ENCODE measurements around the gene PLEKHA5. TPM values are rescaled to one million over a fixed set of nuclear protein-coding genes. Genes with fewer than 3 reads are reported as not detected.

The PLEKHA5 gene
- total RNA-seq, 2 experiments from 2014 or later: 6.7 to 8.9 TPM

DNA sequence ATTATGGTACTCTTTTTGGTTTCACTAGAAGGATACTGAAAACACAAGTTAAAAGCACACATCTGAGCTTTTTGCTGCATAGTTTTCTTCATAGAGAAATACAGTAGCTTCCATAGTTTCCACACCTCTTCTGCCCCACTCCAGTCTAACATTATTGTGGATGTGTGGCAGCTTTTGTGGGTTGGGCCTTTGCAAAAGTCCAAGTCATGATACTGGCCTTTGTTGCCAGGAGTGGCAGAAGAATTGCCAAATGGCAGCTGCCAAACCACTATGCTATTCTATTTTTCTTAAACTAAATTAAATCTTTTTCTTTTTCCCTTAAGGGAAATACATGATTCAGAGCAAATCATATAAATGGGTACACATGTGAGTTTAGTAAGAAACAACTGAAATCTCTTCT, 114.8 kb downstream of the PLEKHA5 start:
- CTCF ChIA-PET: no interaction called here
- no peak for DNase-seq
- ATAC-seq: no peak
- Mint-ChIP-seq H3K4me1 (no peaks in the 10 kb centered on the region), H3K27ac (no peak overlapping the region), H3K4me3 (no peak overlapping the region), H3K9me3 (ENCODE audit: low read depth) (no peaks in the 10 kb centered on the region), H3K36me3 (no peaks in the 10 kb centered on the region), H3K27me3 (no peaks in the 10 kb centered on the region)

DNA sequence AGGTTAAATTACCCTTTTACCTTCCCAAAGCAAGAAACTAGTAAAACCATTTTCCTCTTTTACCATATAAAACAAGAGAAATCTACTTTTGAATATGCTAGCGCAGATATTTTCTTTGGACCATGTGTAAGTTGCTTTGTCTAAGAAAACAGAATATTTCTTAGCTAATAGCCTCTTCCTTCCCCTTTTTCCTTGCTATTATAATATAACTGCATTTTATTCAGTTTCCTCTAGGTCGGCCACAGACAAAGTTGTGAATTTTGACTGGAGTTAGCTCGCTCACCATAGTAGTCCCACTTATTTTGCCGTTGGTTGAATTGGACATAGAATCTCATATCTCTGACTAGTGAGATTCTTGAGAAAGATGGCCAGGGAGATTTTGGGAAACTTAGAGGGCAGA, 115.6 kb downstream of the PLEKHA5 start:
- ATAC-seq: no peak
- Mint-ChIP-seq H3K27me3 (no peaks in the 10 kb centered on the region), H3K4me3 (no peak overlapping the region), H3K4me1 (no peaks in the 10 kb centered on the region), H3K27ac (no peak overlapping the region), H3K9me3 (ENCODE audit: low read depth) (no peaks in the 10 kb centered on the region), H3K36me3 (no peaks in the 10 kb centered on the region)
- DNase-seq: no peak
- CTCF ChIA-PET: interaction anchor here (0.7 kb wide), 1 partner anchor 21 kb away, joined by 6 read pairs; no protein-coding TSS in a partner anchor

DNA sequence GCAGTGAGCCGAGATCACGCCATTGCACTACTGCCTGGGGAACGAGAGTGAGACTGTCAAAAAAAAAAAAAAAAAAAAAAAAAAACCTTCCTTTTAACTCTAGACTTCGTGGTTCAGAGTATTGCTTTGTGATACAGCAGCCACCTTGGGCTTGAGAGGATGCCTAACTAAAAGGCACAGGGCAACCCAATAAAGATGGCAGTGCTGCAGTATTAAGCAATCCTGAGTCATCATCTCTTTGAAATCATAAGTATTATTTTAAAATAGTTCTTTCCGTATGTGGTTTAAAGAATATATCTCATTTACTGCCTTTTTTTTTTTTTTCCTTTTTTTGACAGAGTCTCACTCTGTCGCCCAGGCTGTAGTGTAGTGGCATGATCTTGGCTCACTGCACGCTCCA, 116.1 kb downstream of the PLEKHA5 start:
- DNase-seq (no peak), ATAC-seq (no peak)
- Mint-ChIP-seq H3K36me3 (no peaks in the 10 kb centered on the region), H3K27ac (no peak overlapping the region), H3K9me3 (ENCODE audit: low read depth) (no peaks in the 10 kb centered on the region), H3K27me3 (no peaks in the 10 kb centered on the region), H3K4me1 (no peaks in the 10 kb centered on the region), H3K4me3 (no peak overlapping the region)
- CTCF ChIA-PET: interaction anchor here (0.7 kb wide), 1 partner anchor 20 kb away, joined by 6 read pairs; no protein-coding TSS in a partner anchor

- Mint-ChIP-seq H3K4me3 (no peak overlapping the region), H3K27me3 (no peaks in the 10 kb centered on the region), H3K9me3 (ENCODE audit: low read depth) (no peaks in the 10 kb centered on the region), H3K4me1 (no peaks in the 10 kb centered on the region), H3K36me3 (no peaks in the 10 kb centered on the region), H3K27ac (no peak overlapping the region)
- CTCF ChIA-PET: no interaction called here
- ATAC-seq: no peak
- no peak for DNase-seq
Measured at GRCh38 chr12:19246933-19247332, 117.4 kb downstream of the PLEKHA5 start.

DNA sequence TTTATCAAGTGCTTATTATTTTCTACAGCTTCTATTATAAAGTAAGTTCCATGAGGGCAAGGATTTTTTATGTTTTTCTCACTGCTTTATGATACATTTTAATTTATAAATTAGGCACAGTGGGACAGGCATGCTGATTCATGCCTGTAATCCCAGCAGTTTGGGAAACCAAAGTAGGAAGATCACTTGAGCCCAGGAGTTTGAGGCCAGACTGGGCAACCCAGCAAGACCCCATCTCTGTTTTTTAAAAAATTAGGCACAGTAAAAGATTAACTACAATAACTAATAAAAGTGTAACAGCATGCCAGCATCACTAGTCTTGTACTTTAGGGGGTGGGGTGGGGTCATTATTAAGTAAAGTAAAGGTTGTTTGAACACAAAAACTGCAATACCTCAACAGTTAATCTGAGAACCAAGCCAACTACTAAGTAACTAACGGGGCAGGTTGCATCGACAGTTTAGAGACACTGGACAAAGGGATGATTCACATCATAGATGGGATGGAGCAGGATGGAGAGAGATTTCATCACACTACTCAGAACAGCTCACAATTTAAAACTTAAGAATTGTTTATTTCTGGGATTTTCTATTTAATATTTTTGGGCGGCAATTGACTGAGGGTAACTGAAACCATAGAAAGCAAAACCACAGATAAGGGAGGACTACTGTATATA, 119.5 kb downstream of the PLEKHA5 start:
- DNase-seq (no peak), ATAC-seq (no peak)
- H3K27me3 Mint-ChIP-seq: no peaks in the 10 kb centered on the region
- H3K4me1 Mint-ChIP-seq: no peaks in the 10 kb centered on the region
- no peaks in the 10 kb centered on the region for H3K36me3 Mint-ChIP-seq
- H3K27ac Mint-ChIP-seq: no peak overlapping the region
- CTCF ChIA-PET: no interaction called here
- no peak overlapping the region for H3K4me3 Mint-ChIP-seq
- no peaks in the 10 kb centered on the region for H3K9me3 Mint-ChIP-seq (ENCODE audit: low read depth)

DNA sequence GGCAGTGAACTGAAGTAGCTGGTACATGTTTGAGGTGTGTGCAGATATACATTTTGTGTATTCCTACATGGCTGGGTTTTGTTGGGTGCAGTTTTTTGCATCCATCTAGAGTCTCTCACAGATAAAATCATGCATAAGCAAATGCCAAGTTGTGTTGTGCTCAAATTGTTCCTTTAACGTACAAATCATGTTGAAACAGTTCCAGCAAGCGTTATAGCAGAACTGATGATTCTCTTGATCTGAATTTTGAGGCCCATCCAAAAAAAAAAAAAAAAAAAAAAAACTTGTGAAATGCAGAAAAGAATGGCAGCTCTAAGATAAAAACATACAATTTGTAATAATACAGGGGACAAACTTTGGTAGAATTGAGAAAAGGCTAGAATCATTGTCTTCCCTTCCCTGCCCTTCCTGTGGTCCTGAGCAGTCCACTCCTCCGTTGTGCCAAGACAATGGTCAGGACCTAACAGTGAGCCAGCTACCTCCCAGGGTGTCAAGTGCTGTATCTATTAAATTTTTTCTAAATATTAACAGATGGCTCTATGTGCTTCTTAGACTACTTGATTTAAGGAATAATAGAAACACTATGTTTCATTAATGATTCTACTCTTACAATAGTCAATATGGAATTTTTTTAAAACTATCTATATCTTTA, 122.1 kb downstream of the PLEKHA5 start:
- H3K4me3 Mint-ChIP-seq: no peak overlapping the region
- no peak overlapping the region for H3K27ac Mint-ChIP-seq
- ATAC-seq (no peak), DNase-seq (no peak)
- no peaks in the 10 kb centered on the region for H3K36me3 Mint-ChIP-seq
- no peaks in the 10 kb centered on the region for H3K27me3 Mint-ChIP-seq
- no peaks in the 10 kb centered on the region for H3K4me1 Mint-ChIP-seq
- no peaks in the 10 kb centered on the region for H3K9me3 Mint-ChIP-seq (ENCODE audit: low read depth)
- CTCF ChIA-PET: no interaction called here

DNA sequence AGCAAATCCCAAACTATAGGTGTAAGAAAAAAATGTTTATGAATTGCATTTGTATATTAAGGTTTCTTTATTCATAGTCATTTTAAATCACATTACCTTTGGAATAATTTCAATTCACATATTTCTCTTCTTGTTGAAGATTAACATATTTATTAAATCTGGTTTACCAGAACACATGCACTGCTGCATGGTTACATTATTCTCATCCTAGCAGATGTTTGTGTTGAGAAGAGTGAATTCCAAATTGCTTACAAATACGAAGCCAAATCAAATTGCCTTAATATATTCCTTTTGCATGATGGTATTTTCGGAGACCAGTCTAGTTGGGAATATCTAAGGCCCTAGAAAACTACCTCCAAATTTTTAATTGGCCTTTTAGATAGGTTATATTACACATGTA, 130.6 kb downstream of the PLEKHA5 start:
- no peak for ATAC-seq
- no peaks in the 10 kb centered on the region for H3K27me3 Mint-ChIP-seq
- no peaks in the 10 kb centered on the region for H3K9me3 Mint-ChIP-seq (ENCODE audit: low read depth)
- no peaks in the 10 kb centered on the region for H3K36me3 Mint-ChIP-seq
- DNase-seq: no peak
- H3K27ac Mint-ChIP-seq: no peak overlapping the region
- CTCF ChIA-PET: no interaction called here
- no peaks in the 10 kb centered on the region for H3K4me1 Mint-ChIP-seq
- H3K4me3 Mint-ChIP-seq: no peak overlapping the region

GRCh38 chr12:19261773-19262172, 132.2 kb downstream of the PLEKHA5 start:
- H3K27ac Mint-ChIP-seq: no peak overlapping the region
- CTCF ChIA-PET: interaction anchor here (1.6 kb wide), 1 partner anchor 11 kb away, joined by 3 read pairs; no protein-coding TSS in a partner anchor
- H3K9me3 Mint-ChIP-seq (ENCODE audit: low read depth): no peaks in the 10 kb centered on the region
- H3K27me3 Mint-ChIP-seq: no peaks in the 10 kb centered on the region
- DNase-seq: no peak
- no peaks in the 10 kb centered on the region for H3K36me3 Mint-ChIP-seq
- H3K4me3 Mint-ChIP-seq: no peak overlapping the region
- no peak for ATAC-seq
- H3K4me1 Mint-ChIP-seq: no peaks in the 10 kb centered on the region

DNA sequence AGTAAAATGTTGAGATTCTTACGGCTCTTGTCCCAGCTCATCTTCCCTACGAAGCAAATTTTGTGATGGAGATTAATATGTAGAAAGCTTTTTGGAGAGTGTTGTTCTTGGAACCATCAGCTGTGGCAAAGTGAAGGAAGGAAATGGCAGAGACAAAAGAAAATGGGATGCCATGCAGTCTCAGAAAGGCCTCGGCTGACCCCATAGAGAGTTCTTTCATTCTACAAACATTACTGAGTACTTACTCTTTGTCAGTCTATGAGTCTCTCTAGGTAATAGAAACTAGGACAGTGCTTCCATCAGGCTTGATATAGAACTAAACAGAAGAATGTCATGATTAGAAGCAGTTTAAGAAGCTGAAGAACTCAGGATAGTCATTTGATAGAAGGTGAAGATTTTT, 134.1 kb downstream of the PLEKHA5 start:
- DNase-seq (no peak), ATAC-seq (no peak)
- Mint-ChIP-seq H3K4me3 (no peak overlapping the region), H3K9me3 (ENCODE audit: low read depth) (no peaks in the 10 kb centered on the region), H3K27me3 (no peaks in the 10 kb centered on the region), H3K4me1 (no peaks in the 10 kb centered on the region), H3K27ac (no peak overlapping the region), H3K36me3 (no peaks in the 10 kb centered on the region)
- CTCF ChIA-PET: no interaction called here

- Mint-ChIP-seq H3K27me3 (no peaks in the 10 kb centered on the region), H3K4me3 (no peak overlapping the region), H3K9me3 (ENCODE audit: low read depth) (no peaks in the 10 kb centered on the region), H3K27ac (peak overlapping the region; percentile 56), H3K4me1 (peaks cover 16% of the 10 kb centered on the region), H3K36me3 (peaks cover 17% of the 10 kb centered on the region)
- CTCF ChIA-PET: interaction anchor here (1.0 to 1.1 kb wide), 2 partner anchors 12 to 86 kb away, joined by 3 read pairs; no protein-coding TSS in a partner anchor
- ATAC-seq (peak; percentile 81), DNase-seq (peak; percentile 72)
Measured at GRCh38 chr12:19273482-19274330, 144.2 kb downstream of the PLEKHA5 start.

GRCh38 chr12:19276767-19277166, 147.2 kb downstream of the PLEKHA5 start:
- H3K27me3 Mint-ChIP-seq: no peaks in the 10 kb centered on the region
- DNase-seq: no peak
- ATAC-seq: no peak

GRCh38 chr12:19277711-19278110, 148.2 kb downstream of the PLEKHA5 start:
- no peak for DNase-seq
- Mint-ChIP-seq H3K4me3 (no peak overlapping the region), H3K27me3 (no peaks in the 10 kb centered on the region), H3K36me3 (peaks cover 15% of the 10 kb centered on the region), H3K4me1 (peaks cover 16% of the 10 kb centered on the region), H3K9me3 (ENCODE audit: low read depth) (no peaks in the 10 kb centered on the region), H3K27ac (no peak overlapping the region)
- CTCF ChIA-PET: no interaction called here
- ATAC-seq: no peak

More at GRCh38 chr12:19276767-19277166, 147.2 kb downstream of the PLEKHA5 start:
- Mint-ChIP-seq H3K27ac (no peak overlapping the region), H3K36me3 (peaks cover 16% of the 10 kb centered on the region), H3K4me3 (no peak overlapping the region), H3K4me1 (peaks cover 16% of the 10 kb centered on the region), H3K9me3 (ENCODE audit: low read depth) (no peaks in the 10 kb centered on the region)
- CTCF ChIA-PET: no interaction called here

DNA sequence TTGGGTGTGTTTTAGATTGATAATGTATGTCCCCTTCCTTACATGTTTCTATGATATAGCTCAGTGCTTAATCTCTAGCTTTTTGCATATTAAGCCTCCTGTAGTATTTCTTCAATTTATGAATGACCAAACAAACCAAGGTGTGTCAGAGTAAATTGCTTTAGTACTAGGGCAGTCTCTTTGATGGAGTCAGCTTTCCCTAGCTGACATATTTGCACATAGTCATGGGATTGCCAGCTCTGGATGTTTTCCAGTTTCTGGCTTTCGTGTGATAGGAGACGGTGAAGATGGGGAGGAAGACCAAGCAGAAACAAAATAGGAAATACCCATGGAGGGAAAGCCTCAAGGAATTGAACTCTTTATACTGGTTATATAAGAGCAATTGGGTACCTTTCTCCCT, 148.9 kb downstream of the PLEKHA5 start:
- CTCF ChIA-PET: no interaction called here
- Mint-ChIP-seq H3K27me3 (no peaks in the 10 kb centered on the region), H3K4me3 (no peak overlapping the region)

More for the DNA sequence above, 148.9 kb downstream of the PLEKHA5 start:
- peaks cover 14% of the 10 kb centered on the region for H3K4me1 Mint-ChIP-seq
- ATAC-seq (no peak), DNase-seq (no peak)
- no peaks in the 10 kb centered on the region for H3K9me3 Mint-ChIP-seq (ENCODE audit: low read depth)
- H3K27ac Mint-ChIP-seq: no peak overlapping the region
- peaks cover 14% of the 10 kb centered on the region for H3K36me3 Mint-ChIP-seq
